ENCODE data around the gene FOXF1. TPM values are rescaled to one million over a fixed set of nuclear protein-coding genes. Genes with fewer than 3 reads are reported as not detected.

FOXF1 gene
- total and polyA plus RNA-seq, 2 donors (not counting 1 experiment from before 2014, with no cell fraction given) = 14.0 to 31.5 TPM

GRCh38 chr16:86527366-86527765 lies 17.0 kb downstream of the FOXF1 start:
- TF ChIP-seq EZH2 (IDR thresholded peaks at IDR 0.05; ENCODE audit: low read length, missing control alignments) (no peak), CTCF (conservative IDR thresholded peaks at IDR 0.05 in 1 of 2, IDR thresholded peaks at IDR 0.05 in 1 of 2; ENCODE audit: low read depth in 1 of 2, low read length in 2 of 2) (no peak)
- Histone ChIP-seq H4K20me1 (ENCODE audit: control insufficient read depth, extremely low read depth, insufficient read depth, low read length) (no peaks in the 10 kb centered on the region), H3K9me3 (ENCODE audit: control insufficient read depth, insufficient read depth, low read depth, low read length) (no peaks in the 10 kb centered on the region), H3K9ac (ENCODE audit: insufficient read depth, low read length) (no peak overlapping the region), H3K4me1 (ENCODE audit: control insufficient read depth, extremely low read depth, insufficient read depth, low read length) (no peaks in the 10 kb centered on the region), H3K27me3 (ENCODE audit: control insufficient read depth, insufficient read depth, low read length) (no peaks in the 10 kb centered on the region), H3K79me2 (ENCODE audit: control insufficient read depth, insufficient read depth, low read length) (no peaks in the 10 kb centered on the region), H2AFZ (ENCODE audit: low read length) (no peak overlapping the region), H3K27ac (ENCODE audit: insufficient read depth, low read length) (no peak overlapping the region), H3K4me3 (replicated peaks in 1 of 4; ENCODE audit: control extremely low read depth in 1 of 4, insufficient read depth in 1 of 4, low read depth in 3 of 4, low read length in 4 of 4) (no peak overlapping the region), H3K4me2 (ENCODE audit: extremely low read depth, insufficient read depth, low read length) (no peak overlapping the region), H3K36me3 (ENCODE audit: control insufficient read depth, insufficient read depth, low read length) (peaks cover 3% of the 10 kb centered on the region)
- no peak for DNase-seq (ENCODE audit: low read depth in 2 of 2)

GRCh38 chr16:86528061-86528929 lies 18.0 kb downstream of the FOXF1 start:
- Histone ChIP-seq H3K27ac (ENCODE audit: insufficient read depth, low read length) (no peak overlapping the region), H3K79me2 (ENCODE audit: control insufficient read depth, insufficient read depth, low read length) (no peaks in the 10 kb centered on the region), H3K9ac (ENCODE audit: insufficient read depth, low read length) (no peak overlapping the region), H3K36me3 (ENCODE audit: control insufficient read depth, insufficient read depth, low read length) (peaks cover 3% of the 10 kb centered on the region), H3K4me1 (ENCODE audit: control insufficient read depth, extremely low read depth, insufficient read depth, low read length) (no peaks in the 10 kb centered on the region), H3K4me2 (ENCODE audit: extremely low read depth, insufficient read depth, low read length) (no peak overlapping the region), H3K9me3 (ENCODE audit: control insufficient read depth, insufficient read depth, low read depth, low read length) (no peaks in the 10 kb centered on the region), H3K27me3 (ENCODE audit: control insufficient read depth, insufficient read depth, low read length) (no peaks in the 10 kb centered on the region), H2AFZ (ENCODE audit: low read length) (no peak overlapping the region), H3K4me3 (replicated peaks in 1 of 4; ENCODE audit: control extremely low read depth in 1 of 4, insufficient read depth in 1 of 4, low read depth in 3 of 4, low read length in 4 of 4) (no peak overlapping the region), H4K20me1 (ENCODE audit: control insufficient read depth, extremely low read depth, insufficient read depth, low read length) (no peaks in the 10 kb centered on the region)
- no peak for DNase-seq (ENCODE audit: low read depth in 2 of 2)
- TF ChIP-seq CTCF (conservative IDR thresholded peaks at IDR 0.05 in 1 of 2, IDR thresholded peaks at IDR 0.05 in 1 of 2; ENCODE audit: low read depth in 1 of 2, low read length in 2 of 2) (no peak), EZH2 (IDR thresholded peaks at IDR 0.05; ENCODE audit: low read length, missing control alignments) (no peak)

- Histone ChIP-seq H3K36me3 (ENCODE audit: control insufficient read depth, insufficient read depth, low read length) (peaks cover 3% of the 10 kb centered on the region), H3K27me3 (ENCODE audit: control insufficient read depth, insufficient read depth, low read length) (no peaks in the 10 kb centered on the region), H3K9ac (ENCODE audit: insufficient read depth, low read length) (no peak overlapping the region), H2AFZ (ENCODE audit: low read length) (no peak overlapping the region), H3K4me1 (ENCODE audit: control insufficient read depth, extremely low read depth, insufficient read depth, low read length) (no peaks in the 10 kb centered on the region), H3K9me3 (ENCODE audit: control insufficient read depth, insufficient read depth, low read depth, low read length) (no peaks in the 10 kb centered on the region), H3K79me2 (ENCODE audit: control insufficient read depth, insufficient read depth, low read length) (no peaks in the 10 kb centered on the region), H4K20me1 (ENCODE audit: control insufficient read depth, extremely low read depth, insufficient read depth, low read length) (no peaks in the 10 kb centered on the region), H3K27ac (ENCODE audit: insufficient read depth, low read length) (no peak overlapping the region), H3K4me3 (replicated peaks in 1 of 4; ENCODE audit: control extremely low read depth in 1 of 4, insufficient read depth in 1 of 4, low read depth in 3 of 4, low read length in 4 of 4) (no peak overlapping the region), H3K4me2 (ENCODE audit: extremely low read depth, insufficient read depth, low read length) (no peak overlapping the region)
- DNase-seq (ENCODE audit: low read depth in 2 of 2) = peak; percentile 36 to 57
- TF ChIP-seq CTCF (conservative IDR thresholded peaks at IDR 0.05 in 1 of 2, IDR thresholded peaks at IDR 0.05 in 1 of 2; ENCODE audit: low read depth in 1 of 2, low read length in 2 of 2) (no peak), EZH2 (IDR thresholded peaks at IDR 0.05; ENCODE audit: low read length, missing control alignments) (no peak)
Observed at GRCh38 chr16:86529160-86529559, 18.8 kb downstream of the FOXF1 start.
